ENCODE results near the gene TBCCD1. TPM values are rescaled to one million over a fixed set of nuclear protein-coding genes. Genes with fewer than 3 reads are reported as not detected.

Gene TBCCD1
- total RNA-seq, 4 donors from 2014 or later = 16.6 to 19.8 (median 17.6) TPM

DNA sequence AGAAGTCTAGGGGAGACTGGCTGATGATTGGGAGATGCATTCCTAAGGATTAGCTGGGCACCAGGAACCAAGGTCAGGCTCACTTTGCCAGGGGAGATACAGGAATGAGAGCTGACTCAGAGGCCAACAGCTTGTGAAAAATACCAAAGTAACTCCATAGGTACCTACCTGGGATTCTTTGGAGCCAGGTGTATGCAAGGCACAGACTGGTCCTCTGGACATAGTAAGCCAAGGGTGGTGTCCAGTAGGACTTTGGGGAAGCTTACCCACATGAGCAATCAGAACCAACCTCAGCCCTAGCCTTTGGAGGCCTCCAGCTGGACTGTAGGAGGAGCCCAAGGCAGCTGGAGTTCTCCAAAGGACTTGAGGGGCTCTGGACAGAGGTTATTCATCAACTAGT is 70.5 kb downstream of the TBCCD1 start:
- no peak for DNase-seq (ENCODE audit: low spot score in 2 of 2)
- no peaks in the 10 kb centered on the region for H3K9me3 ChIP-seq
- H3K4me3 ChIP-seq = no peak overlapping the region
- TF ChIP-seq POLR2A (IDR thresholded peaks at IDR 0.05) (no peak), CTCF (IDR thresholded peaks at IDR 0.05) (no peak), EP300 (IDR thresholded peaks at IDR 0.05) (no peak), POLR2AphosphoS5 (IDR thresholded peaks at IDR 0.05) (no peak)
- no peak overlapping the region for H3K27ac ChIP-seq
- H3K27me3 ChIP-seq = no peaks in the 10 kb centered on the region
- no peaks in the 10 kb centered on the region for H3K4me1 ChIP-seq
- no peaks in the 10 kb centered on the region for H3K36me3 ChIP-seq

Other genes with a start within 250 kb of the TBCCD1 start
- gene DGKG, start 205.1 kb downstream of the TBCCD1 start, total RNA-seq = 1 to 10 TPM in 3 of 4 donors, under 1 TPM in 1; 0.79 to 4.0 (median 1.6) TPM
- 1 to 10 TPM; 2.2 to 6.7 (median 3.6) TPM for gene CRYGS, start 23.0 kb downstream of the TBCCD1 start, total RNA-seq
- 10 to 100 TPM; 30.3 to 35.9 (median 30.9) TPM for gene DNAJB11, start 3.4 kb upstream of the TBCCD1 start, total RNA-seq
- gene AHSG, start 45.7 kb upstream of the TBCCD1 start, total RNA-seq = under 1 TPM in 2 of 4 donors, not detected in 2; 0.30 to 0.97 TPM
- 10 to 100 TPM in 2 of 4 donors, 1 to 10 TPM in 2; 3.9 to 16.0 (median 10.4) TPM for gene FETUB, start 73.1 kb upstream of the TBCCD1 start, total RNA-seq
- under 1 TPM in 1 of 4 donors, not detected in 3; 0.30 TPM for gene HRG, start 98.7 kb upstream of the TBCCD1 start, total RNA-seq
- 1 to 10 TPM in 1 of 4 donors, under 1 TPM in 1, not detected in 2; 0.44 to 1.9 TPM for gene KNG1, start 150.0 kb upstream of the TBCCD1 start, total RNA-seq
- gene EIF4A2, start 216.2 kb upstream of the TBCCD1 start, total RNA-seq = 100 to 1,000 TPM; 209 to 410 (median 291) TPM
- 10 to 100 TPM in 3 of 4 donors, 1 to 10 TPM in 1; 9.6 to 22.3 (median 15.8) TPM for gene RFC4, start 239.1 kb upstream of the TBCCD1 start, total RNA-seq